NCI-H526 treated with DMSO at 0.1 percent for 48 hours (cell line): Measurements from ENCODE around the gene EEF1A2.
A peak's percentile ranks its signal among the peaks of the same experiment; 100 is the strongest.

Source experiments
- DNase-seq: peaks from one replicate; lab custom pipeline; 2025; lab: John Stamatoyannopoulos, UW

Gene EEF1A2

DNA sequence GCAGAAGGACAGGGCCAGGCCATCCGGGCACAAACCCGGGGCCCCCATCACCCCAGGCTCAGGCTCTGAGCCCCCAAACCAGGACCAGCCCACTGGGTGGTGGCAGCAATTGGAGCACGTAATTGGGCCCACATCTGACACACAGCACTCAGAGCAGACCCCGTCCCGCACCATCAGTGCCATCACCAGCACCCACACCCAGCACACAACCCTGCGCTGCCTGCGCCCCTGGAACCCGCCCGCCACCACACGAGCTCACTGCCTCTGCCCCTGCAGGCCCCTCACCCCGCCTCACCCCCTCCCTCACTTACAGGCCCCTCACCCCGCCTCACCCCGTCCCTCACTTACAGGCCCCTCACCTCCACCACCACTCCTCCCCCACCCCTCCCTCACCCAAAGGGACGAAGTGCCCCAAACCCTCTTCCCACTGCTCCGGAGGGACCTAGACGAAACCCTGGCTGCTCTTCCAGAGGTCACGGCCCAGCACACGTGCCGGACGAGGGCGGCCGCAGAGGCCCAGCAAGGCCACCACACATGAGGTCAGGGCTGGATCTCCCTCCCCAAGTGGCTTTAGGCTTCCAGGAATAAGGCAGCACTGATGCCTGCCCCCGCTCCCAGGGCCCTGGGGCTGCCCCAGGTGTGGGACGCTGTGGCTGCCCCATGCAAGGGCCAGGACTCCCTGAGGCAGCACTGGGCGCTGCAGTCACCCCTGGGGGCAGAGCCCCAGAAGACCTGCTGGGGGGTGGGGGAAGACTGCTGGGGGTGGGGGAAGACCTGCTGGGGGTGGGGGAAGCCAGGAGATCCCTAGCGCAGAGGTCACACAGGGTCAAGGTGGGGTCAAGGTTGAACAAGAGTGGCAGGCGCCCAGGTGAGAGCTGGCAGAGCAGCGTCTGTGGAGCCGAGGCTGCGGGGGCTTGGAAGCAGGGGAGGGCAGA is 48.8 kb downstream of the EEF1A2 start:
- no peak for DNase-seq

DNA sequence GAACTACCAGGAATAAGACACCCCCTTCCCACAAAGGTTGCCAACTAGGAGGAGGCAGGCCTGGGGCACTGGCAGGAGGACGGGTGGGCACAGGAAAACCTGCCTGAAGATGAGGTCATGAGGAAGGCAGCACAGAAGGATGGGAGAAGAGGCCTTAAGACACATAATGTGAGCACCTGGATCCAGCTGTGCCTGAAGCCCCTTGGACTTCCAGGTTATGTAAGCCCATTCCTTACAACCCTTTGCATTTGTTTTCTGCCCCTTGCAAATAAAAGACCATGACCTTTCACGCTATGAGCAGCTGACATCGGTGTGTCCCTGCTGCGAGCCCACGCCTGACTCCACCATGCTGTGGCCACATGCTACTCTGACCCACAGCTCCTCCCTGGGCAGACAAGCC is 49.9 kb downstream of the EEF1A2 start:
- no peak for DNase-seq

DNA sequence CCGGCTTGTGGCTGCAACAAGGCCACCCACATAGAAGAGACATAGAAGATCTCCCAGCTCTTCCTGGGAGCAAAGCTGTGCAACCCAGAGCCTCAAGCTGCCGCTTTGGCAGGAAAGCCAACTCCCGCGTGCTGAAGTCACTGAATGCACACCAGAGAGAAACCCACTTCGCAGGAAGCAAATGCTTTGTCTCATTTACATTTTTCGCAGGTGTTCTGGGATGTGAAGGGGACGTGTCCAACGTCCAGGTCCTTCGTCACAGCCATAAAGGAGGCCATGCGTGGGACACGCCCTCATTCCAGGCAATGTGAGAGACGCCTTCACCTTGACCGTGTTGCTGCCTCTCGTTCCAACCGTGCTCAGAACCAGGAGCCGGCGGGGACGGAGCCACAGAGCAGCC is 50.9 kb downstream of the EEF1A2 start:
- DNase-seq = peak; percentile 62

DNA sequence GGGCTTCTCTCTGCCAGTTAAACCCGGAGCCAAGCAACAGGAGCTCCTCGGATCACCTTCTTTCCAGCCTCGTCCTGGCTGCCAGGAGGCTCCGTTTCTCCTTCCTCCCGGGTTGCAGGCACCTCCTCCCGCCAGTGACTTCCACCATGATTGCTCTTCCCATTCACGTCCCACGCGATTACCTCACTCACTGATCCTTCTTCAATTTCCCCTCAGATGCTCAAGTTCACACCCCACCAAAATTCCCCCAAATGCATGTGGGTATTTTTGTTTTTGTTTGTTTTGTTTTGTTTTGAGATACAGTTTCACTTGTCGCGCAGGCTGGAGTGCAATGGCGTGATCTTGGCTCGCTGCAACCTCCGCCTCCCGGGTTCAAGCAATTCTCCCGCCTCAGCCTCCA is 51.6 kb downstream of the EEF1A2 start:
- DNase-seq = no peak

DNA sequence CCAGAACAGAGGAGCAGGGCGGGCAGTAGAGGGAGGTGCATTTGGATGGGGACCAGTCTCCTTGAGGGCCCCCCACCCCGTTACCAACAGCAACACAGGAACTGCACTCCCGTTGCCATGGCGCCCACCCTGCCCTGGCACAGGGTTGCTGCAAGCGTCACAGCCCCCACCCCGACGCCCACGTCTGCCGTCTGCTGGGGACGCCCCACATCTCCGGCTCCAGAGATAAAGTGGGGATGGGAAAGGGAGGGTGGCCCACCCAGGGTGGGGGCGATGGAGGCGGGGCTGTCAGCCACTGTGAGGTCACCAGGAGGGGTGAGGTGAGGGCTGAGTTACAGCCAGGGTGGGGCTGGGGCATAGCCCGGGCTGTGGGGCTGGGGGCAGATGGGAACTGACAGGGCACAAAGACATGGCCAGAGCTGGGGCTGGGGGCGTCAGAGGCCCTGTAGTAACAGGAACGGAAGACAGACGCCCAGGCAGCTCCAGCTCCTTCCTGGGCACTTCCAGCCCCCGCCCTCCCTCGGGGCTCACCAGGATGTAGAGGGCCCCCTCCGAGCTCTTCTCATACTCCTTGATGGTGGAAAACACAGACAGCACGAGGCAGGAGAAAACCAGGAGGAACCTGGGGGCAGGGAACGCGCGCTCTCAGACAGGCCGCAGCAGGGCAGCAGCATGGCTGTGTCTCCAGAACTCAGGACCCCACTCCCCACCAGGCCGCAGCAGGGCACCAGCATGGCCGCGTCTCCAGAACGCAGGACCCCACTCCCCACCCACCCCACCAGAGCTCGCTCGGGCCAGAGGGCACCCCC is 52.5 kb downstream of the EEF1A2 start:
- no peak for DNase-seq

DNA sequence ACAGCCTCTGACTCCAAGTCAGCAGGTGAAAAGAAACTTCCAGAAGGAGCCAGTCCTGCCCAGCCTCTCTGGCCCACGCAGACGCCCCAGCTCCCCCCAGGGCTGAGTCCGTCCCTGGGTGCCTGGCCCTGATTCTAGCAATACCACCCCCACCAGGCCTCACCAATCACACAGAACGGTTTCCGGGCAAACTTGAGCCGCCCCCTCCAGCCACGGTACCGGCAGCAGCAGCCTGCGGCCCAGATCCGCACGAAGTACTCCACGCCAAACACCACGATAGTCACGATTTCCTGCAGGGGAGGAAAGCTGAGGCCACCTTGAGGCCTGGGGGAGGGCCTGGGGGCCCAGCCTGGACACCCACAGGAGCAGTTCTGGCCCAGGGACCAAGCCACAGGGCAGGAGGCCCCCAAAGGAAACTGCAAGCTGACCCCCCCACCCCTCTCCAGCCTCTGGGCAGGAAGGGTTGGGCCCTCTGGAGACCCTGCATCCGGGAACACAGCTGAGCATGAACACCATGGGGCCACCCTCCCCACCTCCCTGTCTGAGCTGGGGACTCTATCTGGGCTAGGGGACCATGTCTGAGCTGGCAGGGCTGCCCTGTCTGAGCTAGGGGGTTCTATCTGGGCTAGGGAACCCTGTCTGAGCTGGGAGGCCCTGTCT is 53.7 kb downstream of the EEF1A2 start:
- DNase-seq = no peak

DNA sequence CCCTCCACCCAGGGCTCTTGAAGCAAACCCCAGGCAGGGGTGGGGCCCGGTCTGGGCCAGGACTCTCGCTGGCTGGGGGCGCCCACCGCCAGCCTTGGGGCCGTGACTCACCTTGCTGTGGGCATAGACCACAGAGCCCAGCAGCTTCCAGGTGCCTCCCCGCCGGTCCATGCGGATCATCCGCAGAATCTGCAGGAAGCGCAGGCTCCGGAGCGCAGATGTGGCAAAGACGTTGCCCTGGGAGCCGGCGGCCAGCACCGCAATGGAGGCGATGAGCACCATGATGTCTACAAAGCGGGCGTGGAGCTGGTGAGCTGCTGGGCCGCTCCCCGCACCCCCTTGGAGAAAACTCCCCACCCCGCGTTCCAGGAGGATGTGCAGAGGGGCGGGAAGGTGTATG is 54.3 kb downstream of the EEF1A2 start:
- DNase-seq = no peak

DNA sequence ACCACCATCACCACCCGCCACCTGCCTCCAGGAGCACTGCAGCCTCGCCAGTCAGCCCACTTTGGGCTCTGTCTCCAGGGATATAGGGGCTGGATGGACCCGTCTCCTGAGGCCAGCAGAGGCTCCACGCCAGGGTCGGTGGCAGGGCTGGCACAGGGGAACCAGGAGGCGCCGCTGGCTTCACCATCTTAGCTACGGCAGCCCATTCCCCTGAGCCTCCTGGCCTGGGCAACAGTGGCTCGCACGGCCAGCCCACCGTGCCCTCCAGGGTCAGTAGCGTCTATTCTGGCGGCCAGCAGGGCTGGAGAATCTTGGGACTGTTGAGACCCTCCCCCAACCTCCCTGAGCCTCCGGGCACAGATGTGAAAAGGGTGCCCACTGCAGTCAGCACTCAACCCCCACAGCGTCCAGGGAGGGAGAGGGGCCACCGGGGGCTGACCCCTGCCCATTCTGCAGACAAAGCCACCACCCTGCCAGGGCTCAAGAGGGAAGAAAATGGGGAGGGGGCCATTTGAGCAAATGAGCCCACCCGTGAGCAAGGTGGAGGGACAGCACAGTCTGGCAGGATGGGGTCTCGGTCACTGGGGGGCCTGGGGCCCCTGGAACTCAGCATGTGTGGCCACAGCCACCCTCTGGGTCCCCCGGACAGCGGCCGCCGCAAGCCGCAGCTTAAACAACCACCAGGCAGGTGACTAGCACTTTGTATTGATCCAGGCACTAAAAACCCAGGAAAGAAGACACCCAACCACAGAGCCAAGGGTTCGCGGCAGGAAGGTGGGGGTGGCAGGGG is 55.1 kb downstream of the EEF1A2 start:
- DNase-seq = no peak

DNA sequence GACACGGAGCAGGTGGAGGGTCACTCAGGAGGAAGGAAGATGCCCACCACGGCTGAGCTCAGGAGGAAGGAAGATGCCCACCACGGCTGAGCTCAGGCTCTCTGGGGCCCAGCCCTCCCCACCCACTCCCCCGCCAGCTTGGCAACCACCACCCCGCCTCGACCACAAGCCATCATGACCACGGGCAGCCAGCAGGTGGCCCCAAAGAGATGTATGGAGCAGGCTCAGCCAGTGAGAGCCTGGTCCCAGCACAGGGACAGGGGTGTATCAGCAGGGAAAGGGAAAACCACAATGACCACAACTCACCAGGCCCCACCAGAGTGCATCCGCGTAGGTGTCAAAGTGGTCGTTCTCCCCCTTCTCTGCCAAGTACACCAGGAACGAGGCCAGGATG is 56.8 kb downstream of the EEF1A2 start:
- DNase-seq = peak; percentile 11

DNA sequence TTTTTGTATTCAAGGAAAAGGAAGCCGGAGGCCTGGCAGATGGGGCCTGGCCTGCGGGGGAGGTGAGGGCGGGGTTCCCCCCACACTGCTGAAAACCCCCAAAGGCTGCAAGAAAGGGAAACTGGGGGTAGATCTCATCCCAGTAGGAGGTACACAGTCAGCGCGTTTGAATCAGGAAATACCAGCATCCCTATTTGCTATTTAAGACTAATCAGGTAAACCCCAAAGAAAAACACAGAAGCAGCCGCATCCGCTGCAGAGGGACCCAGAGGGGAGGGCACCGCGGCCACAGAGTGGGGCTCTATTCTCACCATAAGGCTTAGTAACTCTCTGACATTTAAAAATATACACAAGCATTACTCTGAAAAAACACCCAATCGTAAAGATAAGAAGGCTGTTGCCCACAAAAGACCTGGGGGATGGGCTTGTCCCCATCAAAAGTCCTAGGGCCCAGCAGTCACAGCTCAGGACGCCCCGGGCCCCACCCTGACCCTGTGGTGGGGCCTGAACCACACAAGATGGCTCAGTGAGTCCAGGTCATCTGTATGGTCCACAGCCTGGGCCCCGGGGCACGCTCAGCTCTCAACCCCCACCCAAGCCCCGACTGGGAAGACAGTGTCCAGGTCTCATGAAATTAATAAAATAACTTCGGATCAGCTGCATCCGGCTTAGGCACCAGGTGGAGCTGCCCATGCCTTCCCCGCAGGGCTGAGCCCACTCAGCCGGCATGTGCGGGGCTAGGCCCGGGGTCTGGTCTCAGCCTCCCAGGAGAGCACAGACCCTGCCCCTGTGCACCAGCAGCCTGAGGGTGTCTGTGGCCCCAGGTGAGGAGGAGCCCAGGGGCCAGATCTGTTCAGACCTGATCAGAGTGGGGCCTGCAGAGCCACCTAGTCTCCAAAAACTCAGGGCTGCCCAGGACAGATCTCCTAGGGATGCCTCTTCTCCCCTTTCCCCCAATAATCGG is 57.5 kb downstream of the EEF1A2 start:
- DNase-seq = no peak

DNA sequence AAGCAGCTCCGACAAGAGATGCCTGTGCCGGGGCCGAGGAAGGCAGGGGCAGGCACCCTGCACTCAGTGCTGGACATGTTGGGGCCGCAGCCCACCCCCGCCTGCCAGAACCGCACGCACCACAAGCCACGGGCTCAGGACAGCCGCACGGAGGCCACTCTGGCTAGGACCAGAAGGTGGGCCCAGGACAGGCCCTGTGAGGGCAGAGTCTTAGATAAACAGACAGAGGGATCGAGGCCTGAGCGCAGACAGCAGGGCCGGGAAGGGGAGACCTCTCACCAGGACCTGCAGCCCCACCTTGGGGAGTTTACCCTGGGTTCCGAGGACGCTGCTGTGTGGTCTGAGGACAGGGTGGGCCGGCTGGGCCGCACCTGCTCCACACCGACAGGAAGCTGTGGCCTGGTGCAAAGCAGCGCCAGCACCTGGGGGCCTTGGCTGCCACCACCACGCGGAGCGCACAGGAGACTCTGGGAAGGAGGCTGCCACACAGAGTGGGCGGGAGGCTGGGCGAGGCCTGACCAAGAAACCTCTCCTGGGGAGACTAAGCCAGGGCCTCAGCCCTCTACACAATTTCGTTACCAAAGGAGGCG is 58.4 kb downstream of the EEF1A2 start:
- DNase-seq = no peak

DNA sequence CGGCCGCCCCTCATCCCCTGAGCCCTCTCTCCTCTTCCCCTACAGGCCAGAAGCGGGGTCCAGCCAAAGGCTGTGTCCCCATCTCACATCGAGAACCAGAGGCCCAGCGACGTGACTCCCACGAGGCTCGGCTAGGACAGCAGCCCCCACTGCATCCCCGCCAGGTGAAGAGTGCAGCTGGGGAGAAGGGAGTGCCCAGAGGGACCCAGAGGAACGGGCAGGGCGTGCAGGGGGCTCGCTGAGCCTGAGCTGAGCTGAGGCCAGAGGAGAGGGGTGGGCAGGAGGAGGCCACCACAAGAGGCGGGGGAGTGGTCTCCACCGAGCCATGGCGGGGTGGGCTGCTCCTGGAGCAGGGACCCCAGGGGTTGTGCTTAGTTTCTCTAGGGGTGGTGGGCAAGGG is 59.0 kb downstream of the EEF1A2 start:
- no peak for DNase-seq

DNA sequence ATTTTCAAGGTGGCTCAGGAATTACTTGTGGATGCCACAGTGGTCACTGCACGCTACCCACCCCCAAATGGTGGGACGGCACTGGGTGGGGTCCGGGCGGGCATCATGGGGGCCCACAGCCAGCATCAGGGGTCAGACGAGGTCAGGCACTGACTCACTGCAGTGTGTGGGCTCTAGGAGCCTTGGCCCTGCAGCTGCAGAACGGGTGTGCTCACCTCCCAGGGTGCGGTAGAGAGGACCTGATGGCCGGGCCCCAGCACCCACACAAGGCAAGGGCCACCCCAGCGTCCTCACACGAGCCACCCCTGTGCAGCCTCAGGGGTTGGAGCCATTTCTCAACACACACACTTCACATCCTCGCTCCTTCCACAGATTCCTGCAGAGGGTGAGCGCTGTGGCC is 60.8 kb downstream of the EEF1A2 start:
- DNase-seq = no peak
